HUES6 (cell line): Measurements from ENCODE around the gene PANX2.

Source experiments
- H3K27ac ChIP-seq: 2 replicates; pipeline ENCODE4 v1.7.0; 2013; ENCODE audit warnings: low read depth, mild to moderate bottlenecking, low read length, inconsistent platforms
- H3K27me3 ChIP-seq: 2 replicates; pipeline ENCODE4 v1.6.1; 2013; ENCODE audit warnings: low read length; ENCODE audit not compliant: control insufficient read depth, insufficient read depth
- H3K36me3 ChIP-seq: 2 replicates; pipeline ENCODE4 v1.6.1; 2013; ENCODE audit warnings: low read length; ENCODE audit not compliant: control insufficient read depth, insufficient read depth
- H3K4me1 ChIP-seq: 2 replicates; pipeline ENCODE4 v1.6.1; 2013; ENCODE audit warnings: low read length; ENCODE audit not compliant: control insufficient read depth, insufficient read depth
- H3K4me3 ChIP-seq: 2 replicates; pipeline ENCODE4 v1.5.1; 2013; ENCODE audit warnings: low read depth, low read length
- H3K9ac ChIP-seq: one replicate; pipeline ENCODE4 v1.6.1; 2013; ENCODE audit warnings: mild to moderate bottlenecking, low read length
- H3K9me3 ChIP-seq: 2 replicates; pipeline ENCODE4 v1.6.1; 2013; ENCODE audit warnings: low read depth, low read length; ENCODE audit not compliant: control insufficient read depth, insufficient read depth

The PANX2 gene

GRCh38 chr22:50188356-50188755 is 17.8 kb downstream of the PANX2 start:
- Histone ChIP-seq H3K9ac (no peak overlapping the region), H3K9me3 (no peaks in the 10 kb centered on the region), H3K4me3 (no peak overlapping the region)

GRCh38 chr22:50189184-50189848 is 18.8 kb downstream of the PANX2 start:
- Histone ChIP-seq H3K27me3 (no peaks in the 10 kb centered on the region), H3K36me3 (peaks cover 12% of the 10 kb centered on the region), H3K9ac (no peak overlapping the region), H3K4me1 (peaks cover 18% of the 10 kb centered on the region; the same call in 1 of the 2 replicates), H3K4me3 (no peak overlapping the region), H3K27ac (no peak overlapping the region), H3K9me3 (no peaks in the 10 kb centered on the region)

More at GRCh38 chr22:50188356-50188755, 17.8 kb downstream of the PANX2 start:
- H3K36me3 ChIP-seq = peaks cover 2% of the 10 kb centered on the region
- peaks cover 24% of the 10 kb centered on the region; the same call in 1 of the 2 replicates for H3K4me1 ChIP-seq
- H3K27me3 ChIP-seq = no peaks in the 10 kb centered on the region
- no peak overlapping the region for H3K27ac ChIP-seq

- no peak overlapping the region for H3K9ac ChIP-seq
- H3K27ac ChIP-seq = no peak overlapping the region
- peak overlapping the region; percentile 58; the same call in 1 of the 2 replicates for H3K4me3 ChIP-seq
Observed at GRCh38 chr22:50189849-50190181, 19.3 kb downstream of the PANX2 start.

GRCh38 chr22:50190182-50190940 is 19.8 kb downstream of the PANX2 start:
- H3K4me1 ChIP-seq = peaks cover 12% of the 10 kb centered on the region; the same call in 1 of the 2 replicates
- H3K27ac ChIP-seq = peak overlapping the region; percentile 34; the same call in 1 of the 2 replicates

More at GRCh38 chr22:50189849-50190181, 19.3 kb downstream of the PANX2 start:
- Histone ChIP-seq H3K4me1 (peaks cover 14% of the 10 kb centered on the region; the same call in 1 of the 2 replicates), H3K27me3 (no peaks in the 10 kb centered on the region), H3K9me3 (no peaks in the 10 kb centered on the region), H3K36me3 (peaks cover 17% of the 10 kb centered on the region)

GRCh38 chr22:50190941-50191741 is 20.6 kb downstream of the PANX2 start:
- Histone ChIP-seq H3K27me3 (no peaks in the 10 kb centered on the region), H3K36me3 (peaks cover 26% of the 10 kb centered on the region), H3K4me1 (peaks cover 11% of the 10 kb centered on the region; the same call in 1 of the 2 replicates), H3K9me3 (no peaks in the 10 kb centered on the region), H3K27ac (peak overlapping the region; percentile 34; the same call in 1 of the 2 replicates), H3K9ac (peak overlapping the region; percentile 67), H3K4me3 (peak overlapping the region; percentile 58; the same call in 1 of the 2 replicates)

More at GRCh38 chr22:50190182-50190940, 19.8 kb downstream of the PANX2 start:
- Histone ChIP-seq H3K9me3 (no peaks in the 10 kb centered on the region), H3K36me3 (peaks cover 22% of the 10 kb centered on the region), H3K27me3 (no peaks in the 10 kb centered on the region), H3K4me3 (peak overlapping the region; percentile 58), H3K9ac (peak overlapping the region; percentile 67)

GRCh38 chr22:50192436-50193204 is 22.1 kb downstream of the PANX2 start:
- no peak overlapping the region for H3K4me3 ChIP-seq
- H3K27ac ChIP-seq = no peak overlapping the region
- peaks cover 11% of the 10 kb centered on the region; the same call in 1 of the 2 replicates for H3K4me1 ChIP-seq
- no peak overlapping the region for H3K9ac ChIP-seq
- no peaks in the 10 kb centered on the region for H3K9me3 ChIP-seq
- no peaks in the 10 kb centered on the region for H3K27me3 ChIP-seq
- peaks cover 39% of the 10 kb centered on the region for H3K36me3 ChIP-seq

GRCh38 chr22:50193621-50194020 is 23.1 kb downstream of the PANX2 start:
- Histone ChIP-seq H3K4me3 (no peak overlapping the region), H3K27me3 (no peaks in the 10 kb centered on the region), H3K9me3 (no peaks in the 10 kb centered on the region), H3K9ac (no peak overlapping the region), H3K4me1 (peaks cover 11% of the 10 kb centered on the region; the same call in 1 of the 2 replicates), H3K27ac (no peak overlapping the region), H3K36me3 (peaks cover 42% of the 10 kb centered on the region)

- no peaks in the 10 kb centered on the region for H3K27me3 ChIP-seq
- no peak overlapping the region for H3K9ac ChIP-seq
- H3K27ac ChIP-seq = no peak overlapping the region
- peaks cover 42% of the 10 kb centered on the region for H3K36me3 ChIP-seq
- H3K9me3 ChIP-seq = no peaks in the 10 kb centered on the region
- H3K4me1 ChIP-seq = peaks cover 12% of the 10 kb centered on the region; the same call in 1 of the 2 replicates
- H3K4me3 ChIP-seq = no peak overlapping the region
Observed at GRCh38 chr22:50194037-50194805, 23.7 kb downstream of the PANX2 start.

GRCh38 chr22:50196256-50196655 is 25.7 kb downstream of the PANX2 start:
- H3K36me3 ChIP-seq = peaks cover 42% of the 10 kb centered on the region
- no peak overlapping the region for H3K9ac ChIP-seq

More at GRCh38 chr22:50196256-50196655, 25.7 kb downstream of the PANX2 start:
- Histone ChIP-seq H3K4me3 (no peak overlapping the region), H3K27me3 (no peaks in the 10 kb centered on the region), H3K27ac (no peak overlapping the region), H3K9me3 (no peaks in the 10 kb centered on the region), H3K4me1 (peaks cover 9% of the 10 kb centered on the region; the same call in 1 of the 2 replicates)
